RWPE1 (cell line): ENCODE data around the gene MAEL.

ENCODE experiments used
- CTCF ChIA-PET: fragments of 350-600 bp; sonication (Branson Sonifier 250); formaldehyde crosslinking; extraction: SDS; loops from one replicate; lab custom pipeline; 2021; lab: Yijun Ruan, JAX
- POLR2A ChIA-PET: fragments of 400-600 bp; formaldehyde crosslinking; extraction: SDS; loops from one replicate; lab custom pipeline; 2020; ENCODE audit warnings: antibody characterized with exemption; ENCODE audit not compliant: low non-redundant PET; lab: Yijun Ruan, JAX
- DNase-seq: peaks from one replicate; pipeline ENCODE4 v3.0.0; 2012; ENCODE audit warnings: low spot score
- H3K27ac ChIP-seq: fragments of 450-650 bp; 2 replicates; pipeline ENCODE4 v1.5.1; 2017
- TF ChIP-seq, protein P1 (sequence below): fragments of 450-650 bp; conservative IDR thresholded peaks from 2 replicates; pipeline ENCODE4 v1.5.1; 2017; ENCODE audit warnings: low read depth, mild to moderate bottlenecking

Gene MAEL

DNA sequence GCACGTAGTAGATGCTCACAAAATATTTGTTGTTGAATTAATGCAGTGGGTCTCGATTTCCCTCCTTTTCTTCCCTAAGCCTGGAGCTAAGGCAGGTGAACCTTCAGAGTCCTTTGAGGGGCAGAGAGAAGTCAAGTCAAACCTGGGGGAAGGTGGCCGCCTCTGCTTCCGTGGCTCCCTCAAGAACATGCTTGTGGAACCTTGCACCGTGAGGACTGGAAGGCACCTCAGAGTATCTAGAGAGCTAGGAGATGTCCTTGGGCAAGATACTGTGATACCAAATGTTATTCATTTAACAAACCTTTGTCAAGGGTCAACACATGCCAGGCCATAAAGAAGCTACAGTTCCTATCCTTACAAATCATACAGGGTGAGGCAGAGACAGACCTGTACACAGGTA is 62.8 kb downstream of the MAEL start:
- CTCF ChIA-PET, result no interaction called here

DNA sequence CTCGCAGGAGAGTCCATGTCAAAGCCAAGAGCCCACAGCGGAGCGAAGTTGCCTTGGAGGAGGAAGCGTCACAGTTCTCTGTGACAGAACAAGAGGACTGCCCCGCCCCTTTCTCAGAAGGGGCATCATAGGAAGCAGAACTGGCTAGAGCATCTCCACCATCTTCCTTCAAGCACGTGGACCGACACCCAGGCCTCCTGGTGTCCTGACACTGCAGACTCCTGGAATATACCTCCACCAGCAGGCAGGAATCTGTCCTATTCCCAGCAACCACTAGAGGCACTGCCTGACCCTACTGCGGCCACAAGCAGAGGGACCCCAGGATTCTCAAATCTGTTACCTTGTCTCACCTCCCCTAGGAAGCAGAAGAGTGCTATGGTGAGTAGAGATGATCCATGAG is 63.3 kb downstream of the MAEL start:
- TF ChIP-seq, protein P1, sequence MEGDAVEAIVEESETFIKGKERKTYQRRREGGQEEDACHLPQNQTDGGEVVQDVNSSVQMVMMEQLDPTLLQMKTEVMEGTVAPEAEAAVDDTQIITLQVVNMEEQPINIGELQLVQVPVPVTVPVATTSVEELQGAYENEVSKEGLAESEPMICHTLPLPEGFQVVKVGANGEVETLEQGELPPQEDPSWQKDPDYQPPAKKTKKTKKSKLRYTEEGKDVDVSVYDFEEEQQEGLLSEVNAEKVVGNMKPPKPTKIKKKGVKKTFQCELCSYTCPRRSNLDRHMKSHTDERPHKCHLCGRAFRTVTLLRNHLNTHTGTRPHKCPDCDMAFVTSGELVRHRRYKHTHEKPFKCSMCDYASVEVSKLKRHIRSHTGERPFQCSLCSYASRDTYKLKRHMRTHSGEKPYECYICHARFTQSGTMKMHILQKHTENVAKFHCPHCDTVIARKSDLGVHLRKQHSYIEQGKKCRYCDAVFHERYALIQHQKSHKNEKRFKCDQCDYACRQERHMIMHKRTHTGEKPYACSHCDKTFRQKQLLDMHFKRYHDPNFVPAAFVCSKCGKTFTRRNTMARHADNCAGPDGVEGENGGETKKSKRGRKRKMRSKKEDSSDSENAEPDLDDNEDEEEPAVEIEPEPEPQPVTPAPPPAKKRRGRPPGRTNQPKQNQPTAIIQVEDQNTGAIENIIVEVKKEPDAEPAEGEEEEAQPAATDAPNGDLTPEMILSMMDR, result no peak
- ChIA-PET POLR2A (no interaction called here), CTCF (no interaction called here)
- peak; percentile 16 for DNase-seq
- H3K27ac ChIP-seq, result no peak overlapping the region

More for the DNA sequence above, 62.8 kb downstream of the MAEL start:
- POLR2A ChIA-PET, result no interaction called here
- no peak overlapping the region for H3K27ac ChIP-seq
- DNase-seq, result no peak
- TF ChIP-seq, protein P1, result no peak

DNA sequence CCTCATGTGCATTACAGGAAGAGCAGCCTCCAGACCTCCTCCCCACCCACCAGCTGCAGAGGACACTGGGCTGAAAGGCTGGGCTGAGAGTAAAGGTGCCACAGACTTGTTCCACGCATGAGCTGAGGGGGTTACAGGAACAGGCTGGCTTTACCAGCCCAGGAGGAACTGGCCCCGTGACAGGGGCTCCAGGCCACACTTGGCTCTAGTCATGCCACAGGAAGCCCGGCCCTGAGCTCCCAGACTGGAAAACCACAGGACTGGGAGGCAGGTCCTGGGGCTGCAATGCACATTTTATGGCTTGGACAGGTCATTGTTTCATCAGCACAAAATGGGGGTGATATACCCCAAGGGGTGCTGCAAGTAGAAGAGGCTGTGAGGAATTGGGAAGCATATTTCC is 65.5 kb downstream of the MAEL start:
- no peak overlapping the region for H3K27ac ChIP-seq
- POLR2A ChIA-PET, result no interaction called here
- no peak for DNase-seq
- CTCF ChIA-PET, result interaction anchor here (0.5 to 9.8 kb wide), 3 partner anchors 11 to 166 kb away, joined by 3 to 119 read pairs (median 5); no protein-coding TSS in a partner anchor
- TF ChIP-seq, protein P1, result no peak

DNA sequence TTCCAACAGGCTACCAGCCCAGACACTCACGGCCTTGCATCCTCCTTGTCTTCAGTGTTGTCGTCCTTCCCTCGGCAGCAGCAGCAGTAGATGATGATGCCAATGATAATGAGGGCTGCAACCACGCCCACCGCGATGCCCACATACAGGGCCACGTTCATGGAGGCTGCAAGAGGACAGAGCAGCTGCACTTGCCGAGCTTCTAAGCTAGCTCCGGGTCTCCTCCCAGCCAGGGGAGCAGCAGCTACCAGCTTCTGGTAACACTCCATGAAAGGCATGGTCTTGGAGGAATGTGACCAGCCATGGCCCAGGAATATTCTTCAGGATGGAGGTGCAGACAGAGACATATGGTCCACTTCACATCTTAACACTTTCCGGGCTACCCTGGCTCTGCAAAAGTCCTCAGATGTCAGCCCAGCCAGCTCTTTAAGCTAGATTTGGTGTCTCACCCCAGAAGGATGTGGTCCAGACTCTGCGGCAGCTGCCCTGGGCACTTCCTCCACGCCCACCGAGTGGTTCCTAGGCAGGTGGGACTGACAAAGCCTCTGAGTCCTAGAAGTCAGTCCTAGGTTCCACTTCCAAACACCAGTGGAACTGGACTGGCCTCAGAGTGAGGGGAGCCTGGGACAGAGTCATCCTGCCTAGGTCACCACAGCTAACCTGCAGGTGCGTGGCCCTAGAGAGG is 66.0 kb downstream of the MAEL start:
- no peak for DNase-seq
- ChIA-PET POLR2A (no interaction called here), CTCF (interaction anchor here (0.5 to 9.8 kb wide), 2 partner anchors 145 to 165 kb away, joined by 3 to 119 read pairs; no protein-coding TSS in a partner anchor)
- H3K27ac ChIP-seq, result no peak overlapping the region
- TF ChIP-seq, protein P1, result no peak

DNA sequence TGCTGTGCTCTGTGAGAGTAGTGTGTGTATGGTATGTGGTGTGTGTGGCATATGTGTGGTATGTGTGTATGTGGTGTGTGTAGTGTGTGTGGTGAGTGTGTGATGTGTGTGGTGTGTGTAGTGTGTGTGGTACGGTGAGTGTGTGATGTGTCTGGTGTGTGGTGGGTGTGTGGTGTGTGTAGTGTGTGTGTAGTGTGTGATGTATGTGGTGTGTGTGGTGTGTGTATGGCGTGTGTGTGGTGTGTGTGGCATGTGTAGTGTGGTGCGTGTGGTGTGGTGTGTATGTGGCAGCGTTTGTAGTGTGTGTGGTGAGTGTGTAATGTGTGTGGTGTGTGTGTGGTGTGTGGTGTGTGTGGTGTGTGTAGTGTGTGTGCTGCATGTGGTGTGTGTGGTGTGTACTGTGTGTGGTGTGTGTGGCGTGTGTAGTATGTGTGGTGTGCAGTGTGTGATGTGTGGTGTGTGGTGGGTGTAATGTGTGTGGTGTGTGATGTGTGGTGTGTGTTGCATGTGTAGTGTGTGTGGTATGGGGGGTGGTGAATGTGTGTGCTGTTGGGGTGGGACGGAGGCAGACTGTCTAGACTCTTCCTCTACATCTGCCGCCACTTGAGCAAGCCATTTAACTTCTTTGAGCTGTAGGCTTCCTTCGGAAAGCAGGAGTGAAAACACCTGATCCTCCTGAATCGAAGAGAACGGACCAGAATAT is 67.6 kb downstream of the MAEL start:
- no peak overlapping the region for H3K27ac ChIP-seq
- TF ChIP-seq, protein P1, result no peak
- POLR2A ChIA-PET, result no interaction called here
- CTCF ChIA-PET, result interaction anchor here (0.6 to 9.8 kb wide), 6 partner anchors 9 to 184 kb away, joined by 3 to 119 read pairs (median 3); partner anchors contain the start of gene TADA1
- no peak for DNase-seq

DNA sequence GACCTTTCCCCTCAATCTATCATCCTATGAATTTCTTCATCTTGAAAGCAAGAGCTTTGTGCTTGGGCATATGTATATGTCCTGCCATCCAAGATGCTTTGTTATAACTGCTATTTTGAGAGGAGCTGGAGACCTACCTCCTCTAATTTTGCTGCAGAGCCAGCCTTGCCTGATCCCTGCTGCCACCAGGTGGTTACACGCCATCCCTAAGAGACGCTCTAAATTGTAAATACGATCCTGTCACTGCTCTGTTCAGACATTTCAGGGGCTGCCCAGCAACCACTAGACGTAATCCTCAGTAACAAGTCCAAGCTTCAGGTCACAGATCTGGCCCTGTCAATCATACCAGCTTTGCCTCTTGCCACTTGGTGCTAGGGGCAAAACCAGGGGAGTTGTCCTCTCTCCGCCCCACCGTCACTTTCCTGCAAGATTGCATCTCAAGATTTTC is 68.2 kb downstream of the MAEL start:
- TF ChIP-seq, protein P1, result peak; percentile 40
- no peak overlapping the region for H3K27ac ChIP-seq
- DNase-seq, result peak; percentile 38
- POLR2A ChIA-PET, result no interaction called here
- CTCF ChIA-PET, result interaction anchor here (0.6 to 9.8 kb wide), 6 partner anchors 10 to 183 kb away, joined by 3 to 119 read pairs (median 3); partner anchors contain the start of gene TADA1
